ENCODE measurements around the gene VPS35.
"Not testable (repeated sequence)": the region's sequence is repeated elsewhere in the genome, so short reads cannot be mapped to it uniquely, and the experiment has no call there.

VPS35 gene

GRCh38 chr16:46658925-46659324 lies 30.1 kb downstream of the VPS35 start:
- no peak for DNase-seq (ENCODE audit: low read depth, low spot score)

DNA sequence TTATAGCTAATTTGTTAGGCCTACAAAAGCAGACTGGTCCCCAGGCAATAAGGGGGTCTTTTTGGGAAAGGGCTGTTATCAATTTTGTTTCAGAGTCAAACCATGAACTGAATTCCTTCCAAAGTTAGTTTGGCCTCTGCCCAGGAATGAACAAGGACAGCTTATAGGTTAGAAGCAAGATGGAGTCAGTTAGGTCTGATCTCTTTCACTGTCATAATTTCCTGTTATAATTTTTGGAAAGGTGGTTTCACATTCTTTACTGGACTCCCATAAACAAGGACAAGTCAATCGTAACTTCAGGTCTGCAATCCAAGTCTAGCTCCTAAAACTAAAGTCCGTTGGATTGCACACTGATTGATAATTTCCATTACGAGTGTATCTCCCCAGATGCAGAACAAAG lies 37.7 kb downstream of the VPS35 start:
- DNase-seq (ENCODE audit: low read depth, low spot score): no peak

DNA sequence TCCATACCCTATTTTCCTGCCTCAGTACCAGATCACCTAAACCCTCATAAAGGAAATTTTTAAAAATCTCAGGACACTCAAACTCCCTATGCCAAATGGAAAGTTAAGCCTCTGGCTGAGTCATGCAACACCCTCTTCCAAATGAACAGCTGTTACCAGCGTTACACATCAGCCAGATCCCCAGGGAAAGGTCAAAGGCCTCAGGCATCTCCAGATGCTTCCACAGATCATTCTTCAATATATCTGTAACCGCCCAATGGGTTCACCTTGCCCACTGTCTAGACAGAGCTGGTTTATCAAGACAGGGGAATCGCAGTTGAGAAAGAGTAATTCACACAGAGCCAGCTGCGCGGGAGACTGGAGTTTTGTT lies 38.7 kb downstream of the VPS35 start:
- no peak for DNase-seq (ENCODE audit: low read depth, low spot score)

GRCh38 chr16:46649588-46650253 lies 39.3 kb downstream of the VPS35 start:
- DNase-seq (ENCODE audit: low read depth, low spot score): no peak

DNA sequence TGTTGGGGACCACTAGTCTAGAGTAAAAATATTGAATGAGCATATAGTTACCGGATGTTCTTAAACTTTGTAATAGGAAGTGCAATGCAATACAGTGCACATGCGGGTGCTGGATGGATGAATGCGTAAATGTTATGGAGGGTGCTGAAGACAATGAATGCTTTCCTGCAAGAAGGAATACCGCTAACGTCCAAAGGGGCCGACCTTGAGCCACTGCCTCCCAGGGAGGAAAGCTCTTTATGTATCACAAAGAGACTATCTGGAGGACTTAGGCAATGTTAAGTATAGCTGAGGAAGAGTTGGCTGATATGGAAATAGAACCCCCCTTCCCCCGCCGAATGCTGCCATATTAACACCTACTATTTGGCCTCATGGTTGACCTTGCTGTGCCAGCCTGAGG lies 40.3 kb downstream of the VPS35 start:
- no peak for DNase-seq (ENCODE audit: low read depth, low spot score)

GRCh38 chr16:46638947-46639925 lies 49.7 kb downstream of the VPS35 start:
- DNase-seq (ENCODE audit: low read depth, low spot score): no peak

DNA sequence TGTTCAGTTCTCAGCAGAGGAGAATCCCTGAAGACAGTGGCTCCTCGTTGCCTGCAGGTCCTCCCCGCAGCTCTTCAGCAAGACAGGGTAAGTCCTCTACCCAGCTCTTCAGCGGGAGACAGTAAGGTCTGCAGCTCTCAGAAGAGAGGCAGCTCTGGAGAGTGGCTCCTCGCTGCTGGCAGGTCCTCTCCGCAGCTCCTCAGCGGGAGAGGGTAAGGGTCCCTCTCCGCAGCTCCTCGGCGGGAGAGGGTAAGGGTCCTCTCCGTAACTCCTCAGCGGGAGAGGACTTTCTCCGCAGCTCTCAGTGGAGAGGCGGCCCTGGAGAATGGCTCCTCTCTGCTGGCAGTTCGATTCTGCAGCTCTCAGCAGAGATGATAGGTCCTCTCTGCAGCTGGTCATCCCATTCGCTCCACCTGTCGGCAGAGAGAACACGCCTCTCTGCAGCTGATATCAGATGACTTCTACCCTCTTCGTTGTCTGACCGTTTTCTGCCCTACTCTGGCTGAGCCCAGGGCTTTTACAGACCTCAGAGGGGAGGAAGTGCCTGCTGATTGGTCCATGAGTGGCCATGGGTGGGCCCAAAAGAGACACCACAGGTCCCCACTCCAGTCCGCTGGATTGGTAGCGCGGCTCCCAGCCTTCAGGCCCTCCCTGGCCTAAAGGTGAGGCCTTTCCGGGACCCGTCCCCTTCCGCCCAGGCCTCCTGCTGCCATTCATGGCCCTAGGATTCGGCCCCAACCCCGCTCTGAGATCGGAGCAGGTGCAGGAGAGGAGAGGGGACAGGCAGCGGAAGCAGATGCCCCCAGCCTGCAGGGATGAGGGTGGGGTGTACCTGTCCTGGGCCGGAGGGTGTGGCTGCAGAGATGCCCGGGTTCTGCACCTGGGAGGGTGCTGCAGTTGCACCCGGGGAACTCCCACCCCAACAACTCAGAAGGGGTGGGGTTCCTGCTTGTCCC lies 55.9 kb downstream of the VPS35 start:
- no peak for DNase-seq (ENCODE audit: low read depth, low spot score)

- no peak for DNase-seq (ENCODE audit: low read depth, low spot score)
Observed at GRCh38 chr16:46629331-46630219, 59.4 kb downstream of the VPS35 start.

DNA sequence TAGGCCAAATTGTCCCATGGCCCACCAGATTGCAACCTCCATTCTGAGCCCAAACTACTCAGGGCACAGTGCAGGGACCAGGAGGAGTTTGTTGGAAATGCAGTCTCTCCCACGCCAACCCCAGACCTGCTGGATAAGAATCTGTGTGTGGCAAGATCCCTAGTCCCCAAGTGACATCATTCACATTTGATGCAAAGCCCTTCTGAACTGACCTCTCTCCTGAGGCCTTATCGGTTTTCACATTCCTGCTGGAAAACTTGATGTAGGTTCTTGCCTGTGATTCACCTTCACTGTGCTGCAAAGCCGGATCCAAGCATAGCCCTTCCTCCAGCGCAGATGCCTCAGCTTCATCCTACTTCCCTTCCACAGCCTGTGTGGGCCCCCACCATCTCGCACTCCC lies 61.2 kb downstream of the VPS35 start:
- no peak for DNase-seq (ENCODE audit: low read depth, low spot score)

DNA sequence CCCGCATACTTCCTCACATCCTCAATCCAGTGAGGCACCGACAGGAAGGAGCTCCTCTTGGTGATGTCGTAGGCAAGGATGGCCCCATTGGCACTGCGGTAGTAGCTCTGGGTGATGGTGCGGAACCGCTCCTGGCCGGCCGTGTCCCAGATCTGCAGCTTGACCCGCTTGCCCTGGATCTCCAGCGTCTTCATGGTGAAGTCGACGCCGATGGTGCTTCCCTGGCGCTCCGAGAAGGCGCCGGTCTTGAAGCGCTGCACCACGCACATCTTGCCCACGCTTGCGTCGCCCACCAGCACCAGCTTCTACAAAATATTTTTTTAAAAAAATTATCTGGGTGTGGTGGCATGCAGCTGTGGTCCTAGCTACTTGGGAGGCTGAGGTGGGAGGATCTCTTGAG lies 62.3 kb downstream of the VPS35 start:
- not testable (repeated sequence) for DNase-seq (ENCODE audit: low read depth, low spot score)

DNA sequence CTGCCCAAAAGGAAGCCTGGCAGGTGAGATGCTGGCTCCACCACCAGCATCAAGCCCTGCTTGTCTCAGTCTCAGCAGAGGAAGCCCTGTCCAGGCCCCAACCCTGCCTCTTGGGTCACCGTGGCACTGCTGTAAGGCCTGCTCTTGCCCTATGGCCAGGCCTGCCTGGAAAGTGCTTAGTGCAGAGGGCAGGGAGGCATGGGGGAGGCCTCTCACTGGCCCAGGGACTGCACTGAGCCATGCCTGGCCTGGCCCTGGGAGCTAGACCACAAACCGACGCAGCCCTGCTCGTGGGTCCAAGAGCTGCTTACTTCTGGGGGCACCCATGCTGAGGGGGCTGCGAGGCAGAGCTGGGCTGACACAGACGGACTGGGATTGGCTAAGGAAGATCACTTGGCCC lies 64.1 kb downstream of the VPS35 start:
- DNase-seq (ENCODE audit: low read depth, low spot score): not testable (repeated sequence)

DNA sequence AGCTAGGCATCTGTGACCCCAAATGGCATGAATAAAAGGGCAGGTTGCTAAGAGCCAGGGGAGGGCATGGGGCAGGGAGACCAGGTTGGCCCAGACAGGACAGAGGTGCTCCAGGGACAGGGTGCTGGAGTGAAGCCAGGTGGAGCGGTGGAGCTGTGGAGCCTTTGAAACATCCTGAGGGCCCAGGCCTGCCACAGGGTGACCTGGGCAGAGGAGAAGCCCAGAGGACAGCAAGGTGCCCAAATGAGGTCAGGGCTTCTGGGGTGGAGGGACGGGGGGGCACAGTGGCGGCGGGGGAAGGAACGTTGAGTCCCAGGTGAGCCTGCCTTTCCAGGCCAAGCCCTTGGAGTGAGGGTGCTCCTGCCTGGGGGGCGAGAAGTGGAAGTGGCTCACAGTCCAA lies 65.3 kb downstream of the VPS35 start:
- DNase-seq (ENCODE audit: low read depth, low spot score): not testable (repeated sequence)

DNA sequence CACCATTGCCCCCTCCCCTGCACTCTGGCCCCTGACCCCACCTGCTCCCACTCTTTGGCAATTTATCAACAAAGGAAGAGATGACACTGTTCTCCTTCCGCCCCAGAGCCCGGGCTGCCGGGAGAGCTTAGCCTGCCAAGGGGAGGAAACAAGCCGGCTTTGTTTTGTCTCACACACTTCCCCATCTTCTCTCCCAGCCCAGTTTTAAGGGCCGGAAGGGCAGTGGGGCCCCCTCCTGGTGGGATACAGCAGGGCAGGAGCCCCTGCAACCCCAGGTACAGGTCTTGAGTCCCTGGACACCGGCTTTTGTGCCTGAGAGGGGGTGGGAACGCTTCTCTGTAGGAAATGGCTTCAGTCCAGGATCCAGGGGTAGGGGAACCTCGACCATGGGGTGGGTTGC lies 65.7 kb downstream of the VPS35 start:
- DNase-seq (ENCODE audit: low read depth, low spot score): not testable (repeated sequence)

DNA sequence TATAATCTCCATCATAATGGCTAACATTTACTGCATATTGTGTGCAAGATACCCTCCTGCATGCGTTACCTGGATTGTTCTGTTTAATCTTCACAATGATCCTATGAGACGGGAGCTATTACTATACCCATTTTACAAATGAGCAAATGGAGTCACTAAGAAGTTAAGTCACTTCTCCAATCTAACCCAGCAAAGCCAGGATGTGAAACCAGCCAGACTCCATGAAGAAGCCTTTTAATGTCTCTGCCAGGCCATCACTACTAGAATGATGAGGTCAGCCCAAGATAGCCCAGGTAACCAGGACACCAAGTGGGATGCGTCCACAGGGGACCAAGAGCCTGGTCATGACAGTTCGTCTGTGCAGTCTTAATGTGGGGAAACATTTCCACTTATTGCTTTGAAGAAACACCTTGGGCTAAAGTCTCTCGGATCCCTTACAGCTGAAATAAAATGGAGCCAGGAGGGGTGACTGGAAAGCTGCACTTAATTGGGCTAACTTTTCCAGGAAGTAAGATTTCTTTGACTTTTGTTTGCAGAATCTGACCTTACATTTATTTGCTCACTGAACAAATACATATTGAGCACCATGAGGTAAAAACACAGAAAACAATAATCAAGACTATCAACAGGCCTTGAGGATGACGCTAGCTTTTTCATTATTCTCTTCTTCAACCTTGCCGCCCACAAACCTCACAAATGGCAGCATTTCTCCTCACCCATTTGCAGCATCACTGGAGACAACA lies 66.9 kb downstream of the VPS35 start:
- no peak for DNase-seq (ENCODE audit: low read depth, low spot score)

DNA sequence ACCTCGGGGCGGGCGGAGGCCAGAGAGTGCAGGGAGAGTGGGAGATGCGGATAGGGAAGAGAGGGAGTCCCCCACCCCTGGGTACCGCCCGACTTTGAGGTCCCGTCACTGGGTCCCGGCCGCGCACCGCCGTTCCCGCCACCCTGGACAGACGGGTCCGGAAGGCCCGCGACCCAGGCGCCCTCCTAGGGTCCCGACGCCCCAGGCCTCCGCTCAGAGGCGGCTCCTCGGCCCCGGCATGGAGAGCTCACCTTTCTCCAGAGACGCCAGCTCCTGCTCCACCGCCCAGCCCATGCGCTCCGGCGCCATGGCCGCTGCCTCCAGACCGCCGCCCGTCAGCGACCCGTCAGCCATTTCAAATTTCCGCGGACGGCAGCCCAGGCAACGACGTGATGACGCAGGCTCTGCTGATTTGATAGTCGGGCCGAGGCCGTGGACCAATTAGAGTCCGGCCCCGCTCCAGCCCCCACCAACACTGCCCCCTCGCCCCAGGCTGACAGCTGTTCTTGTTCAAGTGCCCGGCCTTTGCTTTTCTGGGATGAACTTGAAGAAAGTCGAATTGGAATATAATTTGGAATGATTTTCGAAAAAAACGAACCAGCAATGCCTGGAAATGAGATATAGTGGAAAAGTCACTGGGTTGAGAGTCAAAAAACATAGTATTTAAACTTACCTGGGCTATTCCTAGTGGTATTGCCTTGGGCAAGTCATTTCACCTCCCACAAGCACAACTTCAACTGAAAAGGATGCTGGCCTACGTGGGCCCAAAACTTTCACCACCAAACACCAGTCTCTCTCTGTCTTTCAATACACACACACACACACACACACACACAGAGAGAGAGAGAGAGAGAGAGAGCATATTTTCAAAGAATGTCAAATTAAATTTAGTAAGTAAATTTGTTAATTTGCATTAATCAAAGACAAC lies 67.7 kb downstream of the VPS35 start, which contains the start of gene SHCBP1:
Gene SHCBP1, minus strand, starts transcription at position 374 of the 928 bp plus-strand sequence. Its CDS starts 20 bp downstream, at position 354.
- DNase-seq (ENCODE audit: low read depth, low spot score): peak; percentile 26

- no peak for DNase-seq (ENCODE audit: low read depth, low spot score)
Observed at GRCh38 chr16:46620266-46621005, 68.5 kb downstream of the VPS35 start.

DNA sequence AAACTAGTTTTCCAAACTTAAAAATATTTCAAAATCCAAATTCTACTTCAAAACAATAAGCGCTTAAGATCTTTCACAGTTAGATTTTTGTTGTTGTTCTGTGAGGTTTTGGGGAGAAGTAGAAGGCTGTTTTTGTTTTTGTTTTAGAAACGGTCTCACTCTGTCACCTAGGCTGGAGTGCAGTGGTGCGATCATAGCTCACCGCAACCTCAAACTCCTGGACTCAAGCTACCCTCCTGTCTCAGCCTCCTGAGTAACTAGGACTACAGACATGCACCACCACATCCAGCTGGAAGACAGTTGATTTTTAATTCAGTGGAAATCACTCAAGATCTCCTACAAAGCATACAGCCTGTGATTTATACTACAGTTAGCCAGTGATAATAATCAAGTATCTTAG lies 70.5 kb downstream of the VPS35 start:
- DNase-seq (ENCODE audit: low read depth, low spot score): no peak

- DNase-seq (ENCODE audit: low read depth, low spot score): no peak
Observed at GRCh38 chr16:46614006-46614405, 75.0 kb downstream of the VPS35 start.

Data from activated naive CD8-positive, alpha-beta T cell treated with anti-CD3 and anti-CD28 coated beads, Interleukin-2, amount 50 U/mL, for 16 hours (primary cell).